GM19324 (cell line): ENCODE results near the gene ZAP70.

Experiments used
- ATAC-seq: cut with Tn5 transposase; IDR thresholded peaks from one replicate; pipeline ENCODE4 v1.9.1; 2021; ENCODE audit warnings: mild to moderate bottlenecking, moderate library complexity; ENCODE audit not compliant: unreplicated experiment, low FRiP score

Gene ZAP70

GRCh38 chr2:97747716-97748115, 34.3 kb downstream of the ZAP70 start:
- ATAC-seq, result no peak

GRCh38 chr2:97749581-97749980, 36.2 kb downstream of the ZAP70 start:
- no peak for ATAC-seq

DNA sequence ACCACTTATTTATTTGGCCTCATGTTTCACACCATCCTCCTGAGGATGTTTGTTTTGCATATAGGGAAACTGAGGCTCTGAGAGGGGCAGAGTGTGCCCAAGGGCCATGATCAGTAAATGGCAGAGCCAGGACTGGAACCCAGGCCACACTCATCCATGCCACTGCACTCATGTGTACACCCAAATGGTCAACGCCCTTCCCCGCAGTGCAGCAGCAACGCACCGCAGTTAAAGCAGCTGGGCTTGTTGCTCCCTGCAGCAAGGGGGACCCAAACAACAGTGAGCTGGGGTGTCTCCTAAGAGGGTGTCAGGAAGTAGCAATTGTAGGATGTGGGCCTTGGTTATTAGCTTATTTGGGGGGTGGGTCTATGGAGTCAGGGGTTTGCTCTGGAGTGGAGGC, 36.6 kb downstream of the ZAP70 start:
- no peak for ATAC-seq

- no peak for ATAC-seq
Observed at GRCh38 chr2:97751752-97752151, 38.4 kb downstream of the ZAP70 start.

GRCh38 chr2:97752342-97753334, 39.3 kb downstream of the ZAP70 start:
- no peak for ATAC-seq

DNA sequence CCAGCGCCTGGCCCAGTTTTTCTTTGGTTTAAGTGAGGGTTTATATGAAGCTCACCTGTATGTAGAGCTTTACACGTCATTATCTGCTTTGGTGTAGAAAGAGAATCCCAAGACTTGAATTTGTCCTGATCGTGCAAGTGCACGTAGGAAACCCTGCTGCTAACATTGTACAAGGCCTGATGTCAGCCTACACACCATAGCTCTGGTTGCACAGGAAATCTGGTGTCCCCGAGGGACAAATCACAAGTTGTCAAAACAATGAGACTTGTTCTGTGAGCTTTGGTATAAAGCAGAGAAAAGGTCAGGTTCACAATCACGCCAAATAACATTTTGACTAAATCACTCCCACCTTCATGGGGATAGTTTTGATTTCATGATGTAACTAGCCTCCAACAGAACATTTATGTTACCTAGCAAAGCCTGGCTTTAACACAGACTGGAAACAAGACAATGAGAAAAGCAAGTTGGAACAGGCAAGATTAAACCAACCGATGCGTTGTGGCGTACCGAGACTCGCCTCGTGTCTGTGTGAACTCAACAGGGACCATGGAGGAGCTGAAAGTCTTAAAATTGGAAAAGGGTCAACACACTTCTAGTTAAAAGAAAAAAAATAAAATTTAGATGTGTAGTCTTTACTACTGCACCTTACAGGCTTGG, 41.4 kb downstream of the ZAP70 start:
- no peak for ATAC-seq

DNA sequence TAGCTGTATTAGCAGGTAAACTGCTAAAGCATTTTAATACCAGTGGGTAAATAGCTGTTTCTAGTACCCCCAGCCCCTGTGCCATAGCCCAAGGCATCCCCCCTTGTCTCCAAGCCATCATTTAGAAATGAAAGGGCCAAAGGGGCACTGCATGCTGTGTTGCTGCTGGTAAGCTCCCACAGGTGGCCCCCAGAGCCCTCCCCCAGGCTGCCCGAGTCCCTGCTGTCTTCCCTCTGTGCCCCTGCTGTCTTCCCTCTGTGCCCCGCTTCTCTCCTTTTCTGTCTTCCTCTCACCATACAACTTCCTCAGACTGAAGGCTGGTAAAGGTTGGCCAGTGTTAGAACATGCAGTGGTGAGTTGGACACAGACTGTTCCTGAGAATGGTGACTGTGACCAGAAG, 42.1 kb downstream of the ZAP70 start:
- ATAC-seq, result no peak

DNA sequence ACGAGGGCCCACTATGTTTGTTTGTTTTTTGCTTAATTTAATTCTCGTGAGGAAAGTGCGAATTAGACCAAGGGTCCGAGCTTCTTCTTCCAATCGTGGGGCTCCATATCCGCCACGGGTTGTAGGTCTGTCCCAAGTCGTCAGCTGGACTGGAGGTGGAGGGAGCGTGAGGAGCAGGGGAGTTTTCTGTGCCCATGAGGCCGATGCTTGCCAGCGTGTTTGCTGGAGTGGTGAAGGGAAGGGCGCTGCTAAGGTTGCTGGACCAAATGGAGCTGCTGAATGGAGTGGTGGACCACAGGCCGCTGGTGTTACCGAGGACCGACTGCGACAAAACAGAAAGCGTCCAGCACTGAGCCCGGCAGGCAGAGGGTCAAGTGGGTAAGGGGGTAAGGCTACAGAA, 43.7 kb downstream of the ZAP70 start:
- no peak for ATAC-seq

DNA sequence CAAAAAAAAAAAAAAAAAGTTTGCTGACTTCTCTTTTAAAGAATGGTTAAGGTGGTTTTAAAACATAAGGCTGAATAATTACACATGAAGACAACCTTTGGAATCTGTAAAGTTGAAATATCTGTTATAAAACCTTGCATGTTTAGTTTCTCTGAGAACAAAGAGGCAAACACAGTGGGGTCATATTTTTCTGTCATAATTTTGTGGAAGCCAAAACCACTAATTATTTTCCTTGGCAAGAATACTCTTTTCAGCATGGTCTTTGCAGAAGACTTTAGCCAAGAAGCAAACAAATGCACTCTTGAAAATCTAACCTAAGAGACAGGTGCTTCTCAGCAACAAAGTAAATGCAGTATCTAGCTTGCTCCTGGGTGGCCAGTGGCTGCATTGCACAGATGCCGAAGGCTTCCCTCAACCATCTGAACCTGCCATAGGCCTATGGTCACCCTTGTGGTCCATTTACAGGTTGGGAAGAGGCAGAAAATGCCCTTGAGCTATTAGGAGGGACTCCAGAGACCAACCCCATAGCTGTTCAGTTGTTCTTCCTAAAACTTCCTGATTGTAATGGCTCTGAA, 44.8 kb downstream of the ZAP70 start:
- ATAC-seq, result no peak

DNA sequence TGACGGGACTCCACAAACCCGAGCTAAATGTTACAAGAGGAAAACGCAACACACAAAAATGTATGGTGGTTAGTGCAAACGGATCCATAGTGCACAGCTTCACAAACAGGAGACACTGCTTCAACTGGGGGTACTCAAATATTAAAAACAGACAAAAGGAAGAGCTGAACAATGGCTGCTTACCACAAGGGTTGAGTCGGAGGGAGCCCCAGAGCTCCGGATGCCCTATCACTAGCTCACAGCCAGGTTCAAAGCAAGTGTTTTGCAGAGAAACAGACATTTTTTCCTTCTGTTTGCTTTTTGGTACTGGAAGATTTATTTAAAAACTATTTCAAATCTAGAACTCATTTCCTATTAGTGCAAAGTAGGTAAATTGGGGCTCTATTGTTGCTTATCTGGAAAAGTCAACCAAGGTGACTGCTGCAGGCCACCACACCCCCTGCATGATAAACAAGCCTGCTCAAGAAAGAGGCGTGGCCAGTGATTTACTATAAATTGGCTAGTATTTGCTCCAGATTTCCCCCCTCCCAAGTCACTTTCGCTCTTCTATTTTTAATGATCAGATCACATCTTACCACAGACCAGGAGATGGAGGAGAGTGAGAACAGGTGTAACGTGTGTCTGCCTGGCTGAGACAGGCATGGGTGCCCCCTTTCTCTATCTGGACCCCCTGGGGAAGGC, 46.5 kb downstream of the ZAP70 start:
- ATAC-seq, result no peak

DNA sequence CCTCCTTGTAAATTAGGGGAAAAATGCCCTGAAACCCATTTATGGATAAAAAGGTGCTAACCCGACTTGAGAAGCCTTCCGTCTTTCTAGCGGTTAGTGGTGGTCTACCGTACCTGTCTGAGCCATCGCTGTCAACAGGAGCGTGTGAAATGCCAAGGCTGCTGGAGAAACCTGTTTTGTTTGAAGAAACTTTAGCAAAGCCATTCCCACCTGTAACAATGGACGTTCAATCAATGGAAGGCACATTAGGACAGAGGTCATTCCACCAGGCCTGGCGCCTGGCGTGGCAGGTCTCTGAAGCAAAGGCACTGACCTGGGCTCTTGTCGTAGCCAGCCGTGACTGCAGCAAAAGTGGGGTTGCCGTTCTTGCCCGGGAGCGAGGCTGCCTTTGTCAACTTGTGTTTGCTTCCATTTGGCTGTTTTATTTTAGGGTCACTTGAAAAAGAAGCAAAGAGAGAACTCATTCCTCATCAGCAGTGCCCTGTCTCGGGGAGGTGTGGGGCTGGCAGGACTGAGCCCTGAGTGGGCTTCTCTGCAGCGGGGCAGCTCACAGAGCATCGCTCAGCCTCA, 47.2 kb downstream of the ZAP70 start:
- ATAC-seq, result no peak

DNA sequence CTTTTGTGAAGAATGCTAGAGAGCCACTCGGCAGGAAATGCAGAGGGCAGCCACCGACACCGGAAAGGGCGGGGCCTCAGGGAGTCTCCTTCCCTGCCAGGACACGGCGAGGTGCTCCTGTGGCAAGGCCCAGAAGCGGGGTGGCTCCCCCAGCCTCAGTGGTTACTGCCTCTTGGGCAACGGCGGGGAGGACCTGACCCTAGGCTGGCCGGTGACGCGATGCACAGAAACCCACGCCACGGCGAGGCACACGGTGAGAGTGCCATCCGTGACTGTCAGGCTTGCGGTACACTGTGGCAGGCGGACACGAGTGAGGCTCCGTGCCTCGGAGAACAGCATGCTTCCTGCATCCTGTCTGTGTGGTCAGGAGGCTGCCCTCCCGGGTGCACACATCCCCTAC, 47.8 kb downstream of the ZAP70 start:
- no peak for ATAC-seq

- ATAC-seq, result no peak
Observed at GRCh38 chr2:97763176-97763845, 49.9 kb downstream of the ZAP70 start.

DNA sequence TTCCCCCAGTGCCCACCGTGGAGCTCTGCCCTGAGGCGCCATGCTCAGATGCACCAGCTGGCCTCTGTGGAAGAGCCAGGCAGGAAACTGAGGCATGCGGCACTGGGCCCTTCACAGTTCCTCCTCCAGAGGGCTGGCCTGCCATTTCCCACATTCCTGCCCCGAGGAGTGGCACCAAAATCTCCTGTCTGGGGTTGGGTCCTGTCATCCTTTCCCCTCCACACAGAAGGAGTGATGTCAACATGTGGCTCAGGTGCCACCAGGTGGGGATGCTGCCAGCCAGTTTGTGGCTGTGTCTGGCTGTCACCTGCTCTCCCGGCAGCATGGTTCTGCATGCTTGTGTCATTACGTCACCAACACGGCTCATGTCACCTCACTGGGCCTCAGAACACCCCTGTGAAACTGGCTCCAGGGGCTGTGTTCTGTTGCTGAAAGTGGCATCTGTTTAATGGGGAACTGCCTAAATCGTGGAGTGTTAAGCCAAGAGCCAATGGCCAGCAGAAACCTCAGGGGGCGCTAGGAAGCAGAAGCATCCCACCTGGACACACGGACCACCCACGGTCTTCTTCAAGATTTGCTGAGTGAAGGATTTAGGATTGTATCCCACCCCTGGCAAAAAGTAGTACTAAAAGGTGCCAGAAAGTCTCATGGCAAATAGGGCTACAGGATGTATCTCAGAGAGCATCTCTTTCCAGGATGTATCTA, 51.3 kb downstream of the ZAP70 start:
- no peak for ATAC-seq

DNA sequence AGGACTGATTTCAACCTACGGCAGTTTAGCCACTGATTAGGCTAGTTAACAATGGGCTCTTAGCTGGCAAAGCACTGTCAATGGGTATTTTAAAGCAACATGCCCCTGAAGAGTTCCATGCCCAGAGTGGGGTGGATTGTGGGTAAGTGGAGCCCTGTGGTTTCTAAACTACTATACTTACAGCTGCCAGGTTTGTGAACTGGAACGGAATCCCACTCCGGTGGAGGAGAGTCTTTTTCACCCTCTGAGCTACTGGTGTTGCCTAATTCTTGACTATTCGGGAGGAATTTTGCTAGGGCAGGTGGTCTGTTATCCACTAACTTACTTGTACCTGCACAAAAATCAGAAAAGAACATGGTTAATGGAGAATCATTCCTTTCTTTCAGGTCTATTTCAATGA, 52.6 kb downstream of the ZAP70 start:
- no peak for ATAC-seq

GRCh38 chr2:97766567-97766966, 53.2 kb downstream of the ZAP70 start:
- ATAC-seq, result no peak

DNA sequence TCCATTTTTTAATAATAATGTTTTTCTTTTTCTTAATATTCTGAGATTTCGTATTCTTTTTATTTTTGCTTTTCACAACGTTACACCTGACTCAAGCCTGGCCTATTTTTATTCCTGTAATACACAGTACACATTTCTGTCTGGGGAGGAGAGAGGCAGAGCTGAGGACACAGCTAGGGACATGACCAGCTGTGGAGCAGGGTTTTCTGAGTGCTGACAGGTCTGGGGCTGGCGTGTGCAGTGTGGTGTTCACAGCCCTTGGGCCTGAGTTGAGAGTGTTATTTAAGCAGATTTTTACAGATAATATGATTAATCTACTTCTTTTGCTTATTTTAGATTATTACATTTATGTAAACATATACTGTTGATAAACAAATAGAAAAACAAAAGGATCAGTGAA, 55.9 kb downstream of the ZAP70 start:
- ATAC-seq, result no peak

DNA sequence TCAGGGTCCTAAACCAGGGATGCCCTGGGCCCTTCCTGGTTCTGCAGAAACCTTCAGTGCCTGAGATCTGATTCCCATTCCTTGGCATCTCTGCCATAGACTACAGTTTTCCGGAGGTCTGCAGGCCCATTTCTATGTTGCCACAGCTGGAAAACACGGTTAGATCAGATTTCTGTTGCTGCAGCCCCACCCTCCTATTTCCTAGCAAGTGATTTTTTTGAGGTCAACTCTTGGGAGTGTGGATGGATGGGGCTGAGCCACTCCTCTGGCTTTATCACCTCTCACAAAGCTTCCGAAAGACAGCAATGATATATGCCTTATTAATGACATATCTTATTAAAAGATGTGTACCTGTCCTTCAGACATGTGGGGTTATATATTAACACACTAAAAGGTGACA, 56.3 kb downstream of the ZAP70 start:
- no peak for ATAC-seq

GRCh38 chr2:97770445-97770844, 57.1 kb downstream of the ZAP70 start:
- ATAC-seq, result no peak
